ENCODE results near the gene FNBP1.

GRCh38 chr9:130039528-130040147, 3.4 kb downstream of the FNBP1 start:
- TF ChIP-seq, protein P1, sequence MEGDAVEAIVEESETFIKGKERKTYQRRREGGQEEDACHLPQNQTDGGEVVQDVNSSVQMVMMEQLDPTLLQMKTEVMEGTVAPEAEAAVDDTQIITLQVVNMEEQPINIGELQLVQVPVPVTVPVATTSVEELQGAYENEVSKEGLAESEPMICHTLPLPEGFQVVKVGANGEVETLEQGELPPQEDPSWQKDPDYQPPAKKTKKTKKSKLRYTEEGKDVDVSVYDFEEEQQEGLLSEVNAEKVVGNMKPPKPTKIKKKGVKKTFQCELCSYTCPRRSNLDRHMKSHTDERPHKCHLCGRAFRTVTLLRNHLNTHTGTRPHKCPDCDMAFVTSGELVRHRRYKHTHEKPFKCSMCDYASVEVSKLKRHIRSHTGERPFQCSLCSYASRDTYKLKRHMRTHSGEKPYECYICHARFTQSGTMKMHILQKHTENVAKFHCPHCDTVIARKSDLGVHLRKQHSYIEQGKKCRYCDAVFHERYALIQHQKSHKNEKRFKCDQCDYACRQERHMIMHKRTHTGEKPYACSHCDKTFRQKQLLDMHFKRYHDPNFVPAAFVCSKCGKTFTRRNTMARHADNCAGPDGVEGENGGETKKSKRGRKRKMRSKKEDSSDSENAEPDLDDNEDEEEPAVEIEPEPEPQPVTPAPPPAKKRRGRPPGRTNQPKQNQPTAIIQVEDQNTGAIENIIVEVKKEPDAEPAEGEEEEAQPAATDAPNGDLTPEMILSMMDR (conservative IDR thresholded peaks at IDR 0.05): no peak
- TF ChIP-seq EZH2 (IDR thresholded peaks at IDR 0.05; ENCODE audit: low read depth): no peak

Data from PC-9 (cell line).